Epithelial cell of prostate (primary cell): ENCODE measurements around the gene PNPLA7.

Source experiments
- DNase-seq: peaks from one replicate; pipeline ENCODE4 v3.0.0-alpha.2; 2011; ENCODE audit warnings: low read depth, low spot score
- H3K27ac ChIP-seq: fragments of 450-650 bp; 2 replicates; pipeline ENCODE4 v1.5.1; 2017; ENCODE audit warnings: mild to moderate bottlenecking

The PNPLA7 gene

GRCh38 chr9:137429974-137430722, 120.1 kb downstream of the PNPLA7 start:
- H3K27ac ChIP-seq = no peak overlapping the region

DNA sequence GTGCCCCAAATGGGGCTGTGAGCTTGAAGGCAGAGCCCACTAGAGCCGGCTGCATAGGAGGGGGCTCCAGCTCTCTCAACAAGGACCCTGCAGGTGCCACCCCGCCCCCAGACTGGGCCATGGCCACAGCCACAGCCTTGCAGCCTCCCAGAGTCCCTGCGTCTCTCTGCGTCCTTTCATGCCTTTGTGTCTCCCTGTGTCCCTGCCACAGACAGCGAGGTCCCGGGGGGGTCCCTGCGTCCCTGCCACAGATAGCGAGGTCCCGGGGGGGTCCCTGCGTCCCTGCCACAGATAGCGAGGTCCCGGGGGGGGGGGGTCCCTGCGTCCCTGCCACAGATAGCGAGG, 120.7 kb downstream of the PNPLA7 start:
- no peak for DNase-seq

More at GRCh38 chr9:137429974-137430722, 120.1 kb downstream of the PNPLA7 start:
- DNase-seq = no peak

GRCh38 chr9:137428841-137429545, 121.2 kb downstream of the PNPLA7 start:
- no peak for DNase-seq
- no peak overlapping the region for H3K27ac ChIP-seq

More for the DNA sequence above, 120.7 kb downstream of the PNPLA7 start:
- no peak overlapping the region for H3K27ac ChIP-seq

- H3K27ac ChIP-seq = no peak overlapping the region
- DNase-seq = no peak
These were observed 121.9 kb downstream of the PNPLA7 start for GRCh38 chr9:137428311-137428630.

DNA sequence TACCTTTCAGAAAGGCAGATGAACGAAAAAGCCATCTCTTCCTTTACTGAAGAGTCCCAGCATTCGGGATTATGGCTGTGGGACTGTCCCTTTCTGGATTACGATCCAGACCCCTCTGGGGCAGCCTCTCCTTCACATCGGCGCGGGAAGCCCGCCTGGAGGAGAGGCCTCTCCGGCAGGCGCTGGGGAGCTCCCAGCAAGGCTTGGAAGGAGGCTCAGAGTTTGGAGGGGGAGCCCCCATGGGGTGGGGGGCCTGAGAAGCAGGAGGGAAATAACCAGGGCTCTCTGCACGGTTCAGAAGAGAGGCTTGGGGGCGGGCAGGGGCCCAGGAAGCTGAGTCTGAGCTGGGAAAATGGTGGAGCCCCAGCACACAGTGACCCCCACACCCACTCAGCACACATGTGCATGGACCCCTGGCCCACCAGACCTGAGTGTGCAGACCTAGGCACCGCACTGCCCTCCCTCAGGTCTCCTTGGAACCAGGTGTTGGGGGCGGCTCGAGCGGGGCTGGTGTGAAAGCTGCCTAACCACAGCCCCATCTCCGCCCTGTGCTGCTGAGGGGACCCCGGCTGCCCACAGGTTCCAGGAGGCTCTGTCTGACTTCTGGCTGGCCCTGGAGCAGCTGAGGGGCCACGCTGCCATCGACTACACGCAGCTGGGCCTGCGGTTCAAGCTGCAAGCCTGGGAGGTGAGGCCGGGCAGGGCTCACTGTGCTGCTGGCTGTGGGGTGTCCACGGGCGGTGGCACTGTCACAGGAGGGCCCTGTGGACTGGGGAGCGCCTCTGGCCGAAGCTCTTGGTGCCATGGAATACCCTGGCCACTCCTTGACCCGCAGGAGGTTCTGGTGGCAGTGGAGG, 122.5 kb downstream of the PNPLA7 start:
- H3K27ac ChIP-seq = no peak overlapping the region
- DNase-seq = no peak

DNA sequence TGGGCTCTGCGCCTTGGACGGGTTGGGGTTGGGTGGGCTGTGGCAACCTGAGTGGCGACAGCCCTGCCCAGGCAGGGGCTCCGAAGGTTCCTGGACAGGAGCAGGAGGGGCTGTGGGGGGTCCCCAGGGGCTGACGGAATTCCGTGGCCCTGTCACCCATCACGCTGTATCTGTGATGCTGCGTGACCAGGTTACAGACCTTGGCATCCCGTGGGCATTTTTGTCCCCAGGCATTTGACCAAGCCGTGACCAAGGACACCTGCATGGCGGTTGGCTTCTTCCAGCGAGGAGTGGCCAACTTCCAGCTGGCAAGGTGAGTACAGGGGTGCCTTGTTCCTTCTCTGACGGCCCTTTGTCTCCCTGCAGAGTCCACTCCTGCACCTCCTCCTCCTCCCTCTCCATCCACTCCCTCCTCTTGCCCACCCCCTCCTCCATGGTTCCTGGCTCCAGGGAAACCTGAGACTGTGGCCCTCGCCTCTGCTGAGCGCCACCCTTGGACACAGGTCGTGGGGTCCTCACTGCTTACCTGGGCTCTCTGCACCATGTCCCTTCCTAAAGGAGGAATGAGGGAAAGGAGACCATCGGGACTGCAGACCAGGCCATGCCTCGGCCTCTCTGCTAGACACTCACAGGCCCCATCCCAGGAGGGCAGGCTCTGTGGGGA, 124.1 kb downstream of the PNPLA7 start:
- no peak overlapping the region for H3K27ac ChIP-seq
- DNase-seq = no peak

DNA sequence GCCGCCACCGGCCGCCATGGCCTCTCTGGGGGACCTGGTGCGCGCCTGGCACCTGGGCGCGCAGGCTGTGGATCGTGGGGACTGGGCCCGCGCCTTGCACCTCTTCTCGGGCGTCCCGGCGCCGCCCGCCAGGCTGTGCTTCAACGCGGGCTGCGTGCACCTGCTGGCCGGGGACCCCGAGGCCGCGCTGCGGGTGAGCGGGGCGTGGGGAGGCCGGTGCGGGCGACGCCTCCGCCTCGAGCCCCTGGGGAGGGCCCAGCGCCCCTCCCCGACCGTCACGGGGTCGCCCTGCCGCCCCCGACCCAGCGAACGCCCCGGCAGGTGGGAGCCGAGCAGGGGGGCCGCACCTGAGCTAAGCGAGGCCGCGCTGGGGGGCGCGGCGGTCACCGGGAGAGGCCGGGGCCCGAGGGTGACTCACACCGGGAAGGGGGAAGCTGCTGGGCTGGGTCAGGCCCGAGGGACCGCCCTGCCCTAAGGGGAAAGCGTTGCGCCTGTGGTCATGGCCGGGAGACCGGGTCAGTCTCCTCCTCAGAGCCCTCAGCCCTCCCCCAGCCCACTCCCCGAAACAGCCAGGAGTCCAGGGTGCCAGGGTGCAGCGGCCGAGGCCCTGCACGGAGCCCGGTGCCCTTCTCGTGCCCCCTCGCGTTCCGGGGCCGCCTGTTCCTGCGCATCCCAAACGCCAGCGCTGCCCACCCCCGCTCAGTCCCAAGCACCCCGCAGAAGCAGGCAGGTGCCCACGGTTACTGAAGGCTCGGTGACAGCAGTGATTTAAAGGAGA, 126.5 kb downstream of the PNPLA7 start:
- no peak for DNase-seq
- H3K27ac ChIP-seq = peak overlapping the region; percentile 53

DNA sequence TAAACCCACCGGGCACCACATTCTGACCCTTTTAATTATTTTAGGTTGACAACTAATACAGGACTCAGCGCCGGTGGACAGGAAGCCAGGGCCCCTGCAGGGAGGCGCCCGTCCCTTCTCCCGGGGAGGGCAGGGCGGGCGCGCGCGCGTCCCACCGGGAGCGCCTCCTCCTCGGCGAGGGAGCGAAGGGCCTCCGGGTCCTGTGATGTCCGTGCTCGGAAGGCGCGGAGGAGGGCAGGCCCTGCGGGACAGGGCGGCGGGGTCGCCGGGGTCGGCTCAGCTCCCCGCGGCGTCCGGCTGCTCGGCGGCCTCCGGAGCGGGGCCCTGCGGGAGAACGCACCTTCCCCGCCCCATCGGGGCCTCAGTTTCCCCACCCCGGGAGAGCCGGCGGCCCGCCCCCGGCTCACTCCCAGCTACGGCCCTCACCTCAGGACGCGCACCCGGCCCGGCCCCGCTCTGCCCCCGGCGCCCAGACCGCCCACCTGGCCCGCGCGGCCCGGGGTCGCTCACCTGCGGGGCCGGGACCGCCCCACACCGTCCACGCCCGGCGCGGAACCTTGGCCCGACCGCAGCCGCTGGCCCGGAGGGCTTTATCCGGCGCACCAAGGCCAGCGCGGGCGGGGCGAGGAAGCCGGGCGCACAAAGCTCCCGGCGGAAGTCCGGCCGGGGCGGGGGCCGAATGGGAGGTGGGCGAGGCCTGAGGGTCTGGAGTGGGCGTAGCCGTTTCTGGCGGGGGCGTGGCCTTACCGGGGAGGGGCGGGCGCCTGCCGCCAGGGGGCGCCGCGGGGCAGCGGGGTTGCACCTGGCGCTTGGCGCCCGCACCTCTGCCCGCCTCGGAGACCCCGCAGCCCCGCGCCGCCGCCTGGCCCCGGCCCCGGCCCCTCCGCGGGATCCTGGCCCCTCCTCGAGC, 127.3 kb downstream of the PNPLA7 start, which contains the start of the genes EXD3 and NOXA1:
Gene EXD3, minus strand, starts transcription at position 559 of the 910 bp plus-strand sequence. CDS start 27,805 bp downstream, outside the sequence.
Gene NOXA1, plus strand, starts transcription at position 790 of the 910 bp plus-strand sequence. CDS start 137 bp downstream, outside the sequence.
- peak; percentile 64 for DNase-seq
- H3K27ac ChIP-seq = peak within 1 kb of the TSS; percentile 53

- peak overlapping the region; percentile 53 for H3K27ac ChIP-seq
These were observed 128.2 kb downstream of the PNPLA7 start for GRCh38 chr9:137421838-137422603.

DNA sequence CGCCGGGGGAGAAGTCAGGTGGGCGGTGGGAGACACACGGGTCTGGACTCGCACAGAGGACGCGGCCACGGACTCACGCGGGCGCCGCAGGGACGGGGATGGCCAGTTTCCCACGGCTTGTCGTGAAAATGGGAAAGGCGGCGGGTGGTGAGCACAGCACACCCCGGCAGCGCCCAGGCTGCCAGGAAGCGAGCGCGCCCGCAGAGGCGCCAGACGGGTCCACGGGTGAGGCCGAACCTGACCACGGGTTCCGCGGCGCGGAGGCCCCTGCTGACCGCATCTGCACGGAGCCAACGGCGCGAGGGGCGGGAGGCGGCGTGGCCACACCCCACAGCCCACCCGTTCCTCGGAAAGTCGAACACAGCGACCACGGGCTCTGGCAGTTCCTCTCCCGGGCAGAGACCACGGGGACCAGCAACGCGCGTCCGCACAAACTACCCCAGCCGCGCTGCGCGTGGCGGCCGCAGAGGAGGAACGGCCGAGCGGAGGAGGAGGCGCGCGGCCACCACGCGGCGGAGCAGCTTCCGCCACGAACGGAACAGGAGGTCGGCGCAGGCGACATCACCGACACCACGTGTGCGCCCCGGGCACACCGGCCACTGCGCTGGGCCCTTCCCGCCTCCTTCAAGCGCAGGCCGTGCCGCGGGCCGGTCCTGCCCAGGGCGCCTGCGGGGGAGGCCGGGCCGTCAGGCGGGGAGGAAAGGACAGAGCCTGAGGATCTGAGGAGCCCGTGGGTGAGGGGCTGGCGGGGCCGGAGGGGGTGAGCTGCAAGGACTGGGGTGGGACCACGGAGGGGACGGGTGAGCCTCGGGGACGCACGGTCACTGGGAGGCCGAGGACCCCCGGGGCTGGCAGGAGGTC, 132.8 kb downstream of the PNPLA7 start:
- no peak overlapping the region for H3K27ac ChIP-seq
- no peak for DNase-seq

More at GRCh38 chr9:137421838-137422603, 128.2 kb downstream of the PNPLA7 start:
- no peak for DNase-seq

- no peak overlapping the region for H3K27ac ChIP-seq
- no peak for DNase-seq
These were observed 133.5 kb downstream of the PNPLA7 start for GRCh38 chr9:137416563-137417151.

- H3K27ac ChIP-seq = no peak overlapping the region
- no peak for DNase-seq
These were observed 134.1 kb downstream of the PNPLA7 start for GRCh38 chr9:137416006-137416562.

- no peak overlapping the region for H3K27ac ChIP-seq
- DNase-seq = no peak
These were observed 134.8 kb downstream of the PNPLA7 start for GRCh38 chr9:137415451-137415850.

- DNase-seq = no peak
These were observed 137.8 kb downstream of the PNPLA7 start for GRCh38 chr9:137412431-137412830.

DNA sequence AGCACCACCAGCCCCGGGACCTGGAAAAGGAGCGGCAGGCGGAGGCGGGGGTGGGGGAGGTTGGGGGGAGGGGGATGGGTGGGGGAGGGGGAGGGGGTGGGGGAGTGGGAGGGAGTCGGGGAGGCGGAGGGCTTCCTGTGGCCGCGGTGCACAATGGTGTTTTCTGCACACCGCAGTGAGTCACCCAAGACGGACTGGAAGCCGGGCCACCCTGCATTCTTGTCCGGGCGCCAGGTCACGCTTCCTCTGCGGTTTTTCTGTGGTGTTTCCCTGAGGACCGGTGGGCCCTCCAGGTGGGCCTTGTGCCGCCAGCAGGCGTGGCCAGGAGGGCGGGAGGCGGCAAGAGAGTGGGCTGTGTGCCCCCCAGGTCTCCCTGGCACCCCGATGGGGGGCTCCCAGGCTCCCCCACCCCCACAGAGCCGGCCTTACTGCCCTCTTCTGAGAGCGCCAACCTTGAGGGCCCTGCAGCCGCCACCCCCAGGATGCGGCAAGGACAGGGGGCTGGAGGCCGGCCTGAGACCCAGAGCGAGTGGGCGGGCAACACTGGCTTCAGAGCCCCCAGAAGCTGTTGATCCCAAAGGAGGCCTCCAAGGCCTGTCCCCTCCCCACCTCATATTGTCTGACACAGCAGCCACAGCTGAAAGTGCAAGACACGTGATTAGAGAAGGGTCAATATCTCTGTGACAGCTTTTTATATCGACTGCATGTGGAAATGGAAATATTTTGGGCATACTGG, 138.4 kb downstream of the PNPLA7 start:
- H3K27ac ChIP-seq = no peak overlapping the region
- peak; percentile 63 for DNase-seq

More at GRCh38 chr9:137412431-137412830, 137.8 kb downstream of the PNPLA7 start:
- H3K27ac ChIP-seq = no peak overlapping the region
